Endothelial cell of umbilical vein (primary cell): ENCODE data around the gene PARM1. TPM values are rescaled to one million over a fixed set of nuclear protein-coding genes. Genes with fewer than 3 reads are reported as not detected.

ENCODE experiments used
- BruUV-seq: library from RNA; stranded (reverse); fragments of 400-500 nt; replicated peaks from 2 replicates; lab custom pipeline; 2021; lab: Mats Ljungman, UMichigan
- CTCF ChIA-PET: fragments of 300-600, 350-600 bp; sonication (Branson Sonifier 250); formaldehyde crosslinking; loops from one replicate; lab custom pipeline; 2021; ENCODE audit warnings: antibody characterized with exemption, inconsistent platforms; lab: Charles Lee
- POLR2A ChIA-PET: fragments of 300-600, 350-600 bp; sonication (Branson Sonifier 250); formaldehyde crosslinking; loops from one replicate; lab custom pipeline; 2021; ENCODE audit warnings: antibody characterized with exemption, inconsistent platforms; lab: Charles Lee
- DNase-seq: peaks from one replicate; pipeline ENCODE4 v3.0.0-alpha.2; 2011; ENCODE audit warnings: low read depth, low spot score
- FAIRE-seq: peaks from 2 replicates; lab custom pipeline; 2011; peaks lifted over from hg19 to GRCh38; lab: Jason Lieb, UNC
- H2AFZ ChIP-seq: 2 replicates; pipeline ENCODE4 v1.6.0; 2012; ENCODE audit warnings: low read depth, low read length, control low read depth, inconsistent platforms
- H3K27ac ChIP-seq: 2 replicates; pipeline ENCODE4 v1.5.1; 2011; ENCODE audit warnings: low read depth, mild to moderate bottlenecking, control low read depth, low read length, moderate library complexity; ENCODE audit not compliant: insufficient read depth
- H3K27me3 ChIP-seq, 2 experiments: 2 replicates each; pipeline versions ENCODE4 v1.6.0 to v1.6.1; 2011; ENCODE audit warnings: low read length in 2 of 2, mixed read lengths in 1 of 2; ENCODE audit not compliant: control insufficient read depth in 2 of 2, insufficient read depth in 2 of 2
- H3K36me3 ChIP-seq, 2 experiments: 2 replicates in 1 of 2; 3 replicates in 1 of 2; pipeline ENCODE4 v1.5.1; 2011; ENCODE audit warnings: low read length in 2 of 2, mild to moderate bottlenecking in 1 of 2, moderate library complexity in 1 of 2; ENCODE audit not compliant: control insufficient read depth in 2 of 2, insufficient read depth in 2 of 2; ENCODE audit errors: extremely low read depth in 1 of 2
- H3K4me1 ChIP-seq: 3 replicates; pipeline ENCODE4 v1.5.1; 2011; ENCODE audit warnings: mild to moderate bottlenecking, low read length; ENCODE audit not compliant: control insufficient read depth, insufficient read depth; ENCODE audit errors: extremely low read depth
- H3K4me2 ChIP-seq: 2 replicates; pipeline ENCODE4 v1.6.1; 2011; ENCODE audit warnings: low read length, control low read depth, mixed read lengths; ENCODE audit not compliant: insufficient read depth
- H3K4me3 ChIP-seq, 3 experiments: fragments of 200-600 bp in 1 of 3; sonication (generic), shearing (Covaris generic) in 1 of 3; replicated peaks in 1 of 3; 2 replicates each; pipeline ENCODE4 v1.5.1; 2011 to 2016; ENCODE audit warnings: control low read depth in 3 of 3, low read length in 3 of 3, mild to moderate bottlenecking in 2 of 3, inconsistent platforms in 1 of 3, low read depth in 1 of 3, moderate library complexity in 1 of 3; ENCODE audit not compliant: insufficient read depth in 1 of 3
- H3K79me2 ChIP-seq: 2 replicates; pipeline ENCODE4 v1.6.0; 2012; ENCODE audit warnings: low read length, inconsistent platforms; ENCODE audit not compliant: control insufficient read depth, insufficient read depth
- H3K9ac ChIP-seq: replicated peaks from 2 replicates; pipeline ENCODE3; 2011; ENCODE audit warnings: low read length, control low read depth; ENCODE audit not compliant: insufficient read depth; ENCODE audit errors: extremely low read depth
- H3K9me1 ChIP-seq: replicated peaks from 3 replicates; pipeline ENCODE4 v1.6.0; 2011; ENCODE audit warnings: mild to moderate bottlenecking, low read length; ENCODE audit not compliant: control insufficient read depth, insufficient read depth; ENCODE audit errors: extremely low read depth
- H3K9me3 ChIP-seq: replicated peaks from 2 replicates; pipeline ENCODE4 v1.5.1; 2012; ENCODE audit warnings: low read length, inconsistent platforms; ENCODE audit not compliant: control insufficient read depth, insufficient read depth
- H4K20me1 ChIP-seq: replicated peaks from 2 replicates; pipeline ENCODE3; 2011; ENCODE audit warnings: mild to moderate bottlenecking, low read length; ENCODE audit not compliant: control insufficient read depth, insufficient read depth; ENCODE audit errors: extremely low read depth
- EZH2 ChIP-seq: IDR thresholded peaks from 2 replicates; pipeline ENCODE4 v1.6.1; 2012; ENCODE audit warnings: borderline replicate concordance, low read depth, mild to moderate bottlenecking, moderate library complexity, low read length, inconsistent platforms; ENCODE audit not compliant: severe bottlenecking
- FOS ChIP-seq: IDR thresholded peaks from 2 replicates; pipeline ENCODE4 v1.6.1; 2011; ENCODE audit warnings: mild to moderate bottlenecking, low read length, moderate library complexity, borderline replicate concordance; ENCODE audit not compliant: insufficient read depth
- GATA2 ChIP-seq: IDR thresholded peaks from 2 replicates; pipeline ENCODE4 v1.7.0; 2011; ENCODE audit warnings: low read depth, mild to moderate bottlenecking, moderate library complexity, mixed read lengths, low read length; ENCODE audit not compliant: insufficient read length, insufficient read depth
- JUN ChIP-seq: IDR thresholded peaks from 2 replicates; pipeline ENCODE4 v1.6.1; 2011; ENCODE audit warnings: borderline replicate concordance, low read depth; ENCODE audit not compliant: insufficient read length, insufficient read depth
- MAX ChIP-seq: IDR thresholded peaks from 2 replicates; pipeline ENCODE4 v1.6.1; 2011; ENCODE audit not compliant: insufficient read depth, insufficient read length
- MYC ChIP-seq: IDR thresholded peaks from one replicate; pipeline ENCODE4 v1.6.1; 2011; ENCODE audit warnings: mild to moderate bottlenecking, low read depth, low read length
- POLR2A ChIP-seq: IDR thresholded peaks from 2 replicates; pipeline ENCODE4 v1.6.1; 2012; ENCODE audit warnings: low read depth, mild to moderate bottlenecking, control low read depth, low read length
- POLR2AphosphoS5 ChIP-seq: IDR thresholded peaks from 2 replicates; pipeline ENCODE4 v1.6.1; 2012; ENCODE audit warnings: low read depth, mild to moderate bottlenecking, control low read depth, low read length, moderate library complexity; ENCODE audit not compliant: insufficient read depth
- dilution Hi-C: fragments of 300-500 bp; cut with MboI; formaldehyde crosslinking; loops from one replicate; pipeline ENCODE4 v1.15.0; 2019; ENCODE audit warnings: low sequenced_read_pairs; ENCODE audit not compliant: extremely low pct_ligation_motif_present
- intact Hi-C: fragments of 100-400 bp; cut with micrococcal nuclease; formaldehyde crosslinking; loops from one replicate; pipeline ENCODE4 v1.10.0; 2022
- polyA plus RNA-seq, 4 experiments: library from polyadenylated mRNA; depleted of rRNA in 3 of 4; stranded (reverse) in 3 of 4; unstranded in 1 of 4; fragments of >200 nt; gene quantifications; 2 replicates each; pipeline versions ENCODE4 v1.2.1 to v1.2.3, GENCODE V29; 2011 to 2012; ENCODE audit warnings: missing spikeins in 1 of 4
- total RNA-seq: library from RNA; stranded (reverse); gene quantifications from 2 replicates; pipeline ENCODE4 v1.2.3, GENCODE V29; 2021
- TF ChIP-seq, protein P1 (sequence below), 2 donors: IDR thresholded peaks; 1 replicate in 1 of 2; 2 replicates in 1 of 2; pipeline ENCODE4 v1.5.1; 2011; ENCODE audit warnings: low read length in 2 of 2, mild to moderate bottlenecking in 2 of 2, moderate library complexity in 2 of 2, control low read depth in 1 of 2, inconsistent platforms in 1 of 2, low read depth in 1 of 2; ENCODE audit not compliant: insufficient read depth in 1 of 2; ENCODE audit errors: extremely low read depth in 1 of 2

Gene PARM1
- total and polyA plus RNA-seq, 2 donors (not counting 3 experiments of a cell fraction or from before 2014, with no cell fraction given): 0.01 TPM; not detected in 1

DNA sequence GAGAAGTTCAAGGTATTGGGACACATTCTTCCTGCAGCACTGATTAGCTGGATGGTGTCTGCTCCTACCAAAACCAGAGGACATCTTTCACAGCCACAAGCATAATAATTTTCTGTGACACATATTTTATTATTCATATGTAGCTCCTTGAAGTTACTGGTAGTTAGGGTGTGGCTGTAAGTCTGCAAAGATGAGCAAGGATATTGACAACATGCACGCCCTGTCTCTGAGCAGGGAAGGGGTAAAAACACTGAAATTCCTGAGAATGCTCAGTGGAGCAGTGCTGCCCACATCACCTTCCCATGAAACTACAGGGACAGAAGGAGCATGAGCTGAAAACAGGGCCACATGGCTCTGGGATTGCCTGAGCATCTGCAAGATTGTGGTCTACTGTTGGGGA lies 38.9 kb downstream of the PARM1 start:
- no peak for DNase-seq
- Histone ChIP-seq H3K79me2 (no peaks in the 10 kb centered on the region), H2AFZ (no peak overlapping the region), H3K36me3 (no peaks in the 10 kb centered on the region), H3K9me3 (no peaks in the 10 kb centered on the region), H3K4me3 (no peak overlapping the region), H3K9me1 (no peaks in the 10 kb centered on the region), H3K27ac (no peak overlapping the region), H3K4me2 (no peak overlapping the region), H3K9ac (no peak overlapping the region), H3K4me1 (no peaks in the 10 kb centered on the region), H4K20me1 (no peaks in the 10 kb centered on the region), H3K27me3 (no peaks in the 10 kb centered on the region)
- ChIA-PET POLR2A (no interaction called here), CTCF (no interaction called here)
- TF ChIP-seq GATA2: no peak
- TF ChIP-seq MAX: no peak
- TF ChIP-seq POLR2AphosphoS5: no peak
- no peak for TF ChIP-seq MYC
- TF ChIP-seq, protein P1, sequence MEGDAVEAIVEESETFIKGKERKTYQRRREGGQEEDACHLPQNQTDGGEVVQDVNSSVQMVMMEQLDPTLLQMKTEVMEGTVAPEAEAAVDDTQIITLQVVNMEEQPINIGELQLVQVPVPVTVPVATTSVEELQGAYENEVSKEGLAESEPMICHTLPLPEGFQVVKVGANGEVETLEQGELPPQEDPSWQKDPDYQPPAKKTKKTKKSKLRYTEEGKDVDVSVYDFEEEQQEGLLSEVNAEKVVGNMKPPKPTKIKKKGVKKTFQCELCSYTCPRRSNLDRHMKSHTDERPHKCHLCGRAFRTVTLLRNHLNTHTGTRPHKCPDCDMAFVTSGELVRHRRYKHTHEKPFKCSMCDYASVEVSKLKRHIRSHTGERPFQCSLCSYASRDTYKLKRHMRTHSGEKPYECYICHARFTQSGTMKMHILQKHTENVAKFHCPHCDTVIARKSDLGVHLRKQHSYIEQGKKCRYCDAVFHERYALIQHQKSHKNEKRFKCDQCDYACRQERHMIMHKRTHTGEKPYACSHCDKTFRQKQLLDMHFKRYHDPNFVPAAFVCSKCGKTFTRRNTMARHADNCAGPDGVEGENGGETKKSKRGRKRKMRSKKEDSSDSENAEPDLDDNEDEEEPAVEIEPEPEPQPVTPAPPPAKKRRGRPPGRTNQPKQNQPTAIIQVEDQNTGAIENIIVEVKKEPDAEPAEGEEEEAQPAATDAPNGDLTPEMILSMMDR (IDR thresholded peaks at IDR 0.05; ENCODE audit: extremely low read depth in 1 of 2, insufficient read depth in 1 of 2, low read depth in 1 of 2, low read length in 2 of 2): no peak
- no peak for TF ChIP-seq POLR2A
- FAIRE-seq: no peak
- dilution Hi-C loops (no loop called here), intact Hi-C loops (no loop called here)
- BruUV-seq: no TSS peak

GRCh38 chr4:74975082-74975481 lies 42.2 kb downstream of the PARM1 start:
- no TSS peak for BruUV-seq
- Histone ChIP-seq H3K27me3 (no peaks in the 10 kb centered on the region), H3K4me3 (no peak overlapping the region), H4K20me1 (no peaks in the 10 kb centered on the region), H3K27ac (no peak overlapping the region), H3K9ac (no peak overlapping the region), H2AFZ (no peak overlapping the region), H3K4me2 (no peak overlapping the region), H3K9me1 (no peaks in the 10 kb centered on the region), H3K79me2 (no peaks in the 10 kb centered on the region), H3K9me3 (no peaks in the 10 kb centered on the region), H3K4me1 (no peaks in the 10 kb centered on the region), H3K36me3 (no peaks in the 10 kb centered on the region)
- ChIA-PET CTCF (interaction anchor here (1.3 kb wide), 1 partner anchor 10 kb away, joined by 5 read pairs; no protein-coding TSS in a partner anchor), POLR2A (no interaction called here)
- FAIRE-seq: no peak
- dilution Hi-C loops (no loop called here), intact Hi-C loops (no loop called here)
- TF ChIP-seq FOS: no peak
- TF ChIP-seq MYC: no peak
- TF ChIP-seq POLR2AphosphoS5: no peak
- TF ChIP-seq POLR2A: no peak
- TF ChIP-seq MAX: no peak
- TF ChIP-seq GATA2: no peak
- no peak for TF ChIP-seq EZH2
- TF ChIP-seq, protein P1 (IDR thresholded peaks at IDR 0.05; ENCODE audit: extremely low read depth in 1 of 2, insufficient read depth in 1 of 2, low read depth in 1 of 2, low read length in 2 of 2): no peak
- no peak for TF ChIP-seq JUN
- DNase-seq: no peak
